OCI-LY7 (cell line): ENCODE results near the gene ROM1. TPM values are rescaled to one million over a fixed set of nuclear protein-coding genes. Genes with fewer than 3 reads are reported as not detected.

ENCODE experiments used
- BruUV-seq: library from RNA; stranded (reverse); fragments of 400-500 nt; replicated peaks from 2 replicates; lab custom pipeline; 2021; lab: Mats Ljungman, UMichigan
- CTCF ChIA-PET: fragments of 300-600 bp; sonication (Branson Sonifier 250); formaldehyde crosslinking; loops from one replicate; lab custom pipeline; 2022; ENCODE audit warnings: antibody characterized with exemption; ENCODE audit not compliant: unreplicated experiment; lab: Charles Lee
- POLR2A ChIA-PET: fragments of 300-600 bp; sonication (Branson Sonifier 250); formaldehyde crosslinking; loops from one replicate; lab custom pipeline; 2022; ENCODE audit warnings: antibody characterized with exemption; lab: Charles Lee
- DNase-seq: peaks from one replicate; pipeline ENCODE4 v3.0.0-alpha.2; 2015; ENCODE audit warnings: low spot score
- H2AFZ ChIP-seq: fragments of 200-600 bp; sonication (generic), shearing (Covaris generic); 2 replicates; pipeline ENCODE4 v1.6.1; 2014; ENCODE audit warnings: mild to moderate bottlenecking, antibody characterized with exemption, low read length, moderate library complexity
- H3K27ac ChIP-seq: fragments of 200-600 bp; sonication (generic); 2 replicates; pipeline ENCODE4 v1.5.1; 2014; ENCODE audit warnings: mixed run types, low read depth, mild to moderate bottlenecking, moderate library complexity, low read length, inconsistent platforms; ENCODE audit not compliant: poor library complexity, severe bottlenecking
- H3K36me3 ChIP-seq: fragments of 200-600 bp; sonication (generic); 2 replicates; pipeline ENCODE4 v1.6.1; 2014; ENCODE audit warnings: mild to moderate bottlenecking, antibody characterized with exemption, low read length, moderate library complexity, mixed read lengths; ENCODE audit not compliant: insufficient read depth
- H3K4me1 ChIP-seq: fragments of 200-600 bp; sonication (generic); 2 replicates; pipeline ENCODE4 v1.5.1; 2014; ENCODE audit warnings: mild to moderate bottlenecking, low read length; ENCODE audit not compliant: insufficient read depth, poor library complexity, severe bottlenecking
- H3K4me2 ChIP-seq: fragments of 200-600 bp; sonication (generic); 2 replicates; pipeline ENCODE4 v1.6.1; 2014; ENCODE audit warnings: mild to moderate bottlenecking, low read length
- H3K4me3 ChIP-seq: fragments of 200-600 bp; sonication (generic); 2 replicates; pipeline ENCODE4 v1.5.1; 2014; ENCODE audit warnings: mild to moderate bottlenecking, low read depth, low read length; ENCODE audit not compliant: poor library complexity, severe bottlenecking
- H3K79me2 ChIP-seq: fragments of 200-600 bp; sonication (generic); 2 replicates; pipeline ENCODE4 v1.6.1; 2016; ENCODE audit warnings: low read depth, mild to moderate bottlenecking, low read length, moderate library complexity, mixed read lengths; ENCODE audit not compliant: insufficient read depth
- H3K9me2 ChIP-seq: fragments of 200-600 bp; sonication (generic); 2 replicates; pipeline ENCODE4 v1.6.1; 2016; ENCODE audit warnings: mild to moderate bottlenecking, low read length, mixed read lengths; ENCODE audit not compliant: insufficient read depth
- H3K9me3 ChIP-seq: fragments of 200-600 bp; sonication (generic); 2 replicates; pipeline ENCODE4 v1.6.1; 2014; ENCODE audit warnings: mild to moderate bottlenecking, mixed run types, low read length, mixed read lengths
- H4K20me1 ChIP-seq: fragments of 200-600 bp; sonication (generic); 2 replicates; pipeline ENCODE4 v1.6.1; 2014; ENCODE audit warnings: mild to moderate bottlenecking, antibody characterized with exemption, low read length, moderate library complexity, mixed read lengths; ENCODE audit not compliant: insufficient read depth
- CTCF ChIP-seq: fragments of 200-600 bp; sonication (generic); conservative IDR thresholded peaks from 2 replicates; pipeline ENCODE4 v1.5.1; 2014; ENCODE audit warnings: mild to moderate bottlenecking, antibody characterized with exemption, low read length, moderate library complexity, mixed read lengths
- EZH2phosphoT487 ChIP-seq: fragments of 200-600 bp; sonication (generic); IDR thresholded peaks from 2 replicates; pipeline ENCODE4 v1.6.1; 2018; ENCODE audit warnings: low read depth, borderline replicate concordance, mild to moderate bottlenecking, mixed run types, antibody characterized with exemption, low read length, moderate library complexity, mixed read lengths
- intact Hi-C: fragments of 100-400 bp; cut with micrococcal nuclease; formaldehyde crosslinking; loops from one replicate; pipeline ENCODE4 v1.10.0; 2022; ENCODE audit not compliant: unreplicated experiment
- total RNA-seq, 2 experiments: library from RNA; depleted of rRNA in 1 of 2; stranded (reverse); fragments of >200 nt in 1 of 2; shearing (Covaris generic) in 1 of 2; gene quantifications; 2 replicates each; pipeline ENCODE4 v1.2.3, GENCODE V29; 2014 to 2022

Gene ROM1
- total RNA-seq, 2 experiments from 2014 or later = 0.69 to 2.5 TPM

- H3K4me3 ChIP-seq = peak within 1 kb of the TSS; percentile 95
- CTCF ChIA-PET = interaction anchor here (0.6 to 0.9 kb wide), 3 partner anchors 55 to 1539 kb away, joined by 3 to 10 read pairs (median 7); no protein-coding TSS in a partner anchor
- no peak for TF ChIP-seq CTCF
- TF ChIP-seq EZH2phosphoT487 = no peak
- POLR2A ChIA-PET = interaction anchor here (0.9 to 1.7 kb wide), 7 partner anchors 9 to 27 kb away, joined by 4 to 20 read pairs (median 7); partner anchors contain the start of genes C11orf98 and CSKMT
- peaks cover 54% of the 10 kb centered on the region for H3K79me2 ChIP-seq
- no peaks in the 10 kb centered on the region for H3K9me2 ChIP-seq
- no peaks in the 10 kb centered on the region for H3K9me3 ChIP-seq
- intact Hi-C loops = loop anchor here (1.0 kb wide), 2 partner anchors 115 to 195 kb away; partner anchors contain the start of gene POLR2G
- H4K20me1 ChIP-seq = no peaks in the 10 kb centered on the region
- peak within 1 kb of the TSS; percentile 76 for H3K27ac ChIP-seq
- H3K4me1 ChIP-seq = peaks cover 20% of the 10 kb centered on the region
- DNase-seq = peak; percentile 99
- peaks cover 60% of the 10 kb centered on the region for H3K36me3 ChIP-seq
- H3K4me2 ChIP-seq = peak within 1 kb of the TSS; percentile 82
- TSS peak; percentile 75 for BruUV-seq
- H2AFZ ChIP-seq = no peak within 1 kb of the TSS; the same call in 1 of the 2 replicates
Observed at GRCh38 chr11:62645946-62646824, 33.1 kb downstream of the ROM1 start, which contains the start of gene GANAB. Gene GANAB (minus strand): TSS chr11:62646613. CDS start chr11:62646599, 14 bp downstream.

GRCh38 chr11:62646825-62647608, 34.0 kb downstream of the ROM1 start:
- peak overlapping the region; percentile 25 for H3K4me3 ChIP-seq
- H3K27ac ChIP-seq = no peak overlapping the region
- BruUV-seq = no TSS peak

More at GRCh38 chr11:62646825-62647608, 34.0 kb downstream of the ROM1 start:
- POLR2A ChIA-PET = interaction anchor here (0.6 to 1.7 kb wide), 6 partner anchors 10 to 57 kb away, joined by 4 to 20 read pairs (median 8); partner anchors contain the start of genes C11orf98 and CSKMT
- no peak for DNase-seq
- H3K9me3 ChIP-seq = no peaks in the 10 kb centered on the region
- intact Hi-C loops = loop anchor here (1.0 kb wide), 2 partner anchors 114 to 194 kb away; partner anchors contain the start of gene POLR2G
- H3K79me2 ChIP-seq = peaks cover 54% of the 10 kb centered on the region
- H4K20me1 ChIP-seq = no peaks in the 10 kb centered on the region
- H2AFZ ChIP-seq = no peak overlapping the region
- CTCF ChIA-PET = interaction anchor here (0.6 to 0.9 kb wide), 3 partner anchors 55 to 1538 kb away, joined by 3 to 10 read pairs (median 7); no protein-coding TSS in a partner anchor
- peaks cover 29% of the 10 kb centered on the region for H3K4me1 ChIP-seq
- H3K9me2 ChIP-seq = no peaks in the 10 kb centered on the region
- no peak for TF ChIP-seq EZH2phosphoT487
- no peak for TF ChIP-seq CTCF
- H3K36me3 ChIP-seq = peaks cover 55% of the 10 kb centered on the region
- peak overlapping the region; percentile 44 for H3K4me2 ChIP-seq
